CD4-positive, alpha-beta T cell (primary cell): ENCODE data around the gene GALNT1. TPM values are rescaled to one million over a fixed set of nuclear protein-coding genes. Genes with fewer than 3 reads are reported as not detected.

Source experiments
- ATAC-seq: fragments of 200-7000 bp; cut with Tn5 transposase; one replicate; pipeline ENCODE4 v1.10.0; 2022; ENCODE audit warnings: mild to moderate bottlenecking; ENCODE audit not compliant: poor library complexity
- CTCF ChIA-PET: fragments of 350-600 bp; sonication (Branson Sonifier 250); formaldehyde crosslinking; loops from one replicate; lab custom pipeline; 2021; ENCODE audit warnings: antibody characterized with exemption, inconsistent platforms; lab: Charles Lee
- POLR2A ChIA-PET: fragments of 350-600 bp; sonication (Branson Sonifier 250); formaldehyde crosslinking; loops from one replicate; lab custom pipeline; 2021; ENCODE audit warnings: antibody characterized with exemption, inconsistent platforms; lab: Charles Lee
- DNase-seq, 14 experiments: peaks; one replicate each; pipeline ENCODE4 v3.0.0-alpha.2; 2013 to 2020; ENCODE audit warnings: mixed read lengths in 2 of 14
- H3K27ac ChIP-seq, 2 donors: one replicate each; pipeline versions ENCODE4 v1.5.1 to v1.7.0; 2013; ENCODE audit warnings: low read length in 2 of 2, low read depth in 1 of 2, mild to moderate bottlenecking in 1 of 2
- H3K27me3 ChIP-seq, 2 experiments: 1 replicate in 1 of 2; 2 replicates in 1 of 2; pipeline versions ENCODE4 v1.6.1 to v1.7.0; 2013; ENCODE audit warnings: low read length in 2 of 2, control low read depth in 1 of 2, mild to moderate bottlenecking in 1 of 2, moderate library complexity in 1 of 2; ENCODE audit not compliant: insufficient read depth in 2 of 2, control insufficient read depth in 1 of 2
- H3K36me3 ChIP-seq: one replicate; pipeline ENCODE4 v1.6.1; 2013; ENCODE audit warnings: low read length, control low read depth; ENCODE audit not compliant: insufficient read depth
- H3K4me1 ChIP-seq: one replicate; pipeline ENCODE4 v1.6.1; 2013; ENCODE audit warnings: low read length, control low read depth; ENCODE audit not compliant: insufficient read depth
- H3K4me3 ChIP-seq: one replicate; pipeline ENCODE4 v1.5.1; 2013; ENCODE audit warnings: mild to moderate bottlenecking, low read length, moderate library complexity
- H3K9me3 ChIP-seq, 2 experiments: 1 replicate in 1 of 2; 2 replicates in 1 of 2; pipeline versions ENCODE4 v1.6.1 to v1.7.0; 2013; ENCODE audit warnings: low read length in 2 of 2, mild to moderate bottlenecking in 2 of 2, control low read depth in 1 of 2, moderate library complexity in 1 of 2; ENCODE audit not compliant: control insufficient read depth in 1 of 2, insufficient read depth in 1 of 2
- H3K27ac Mint-ChIP-seq: one replicate; pipeline ENCODE4 v1.8.0; 2020; ENCODE audit warnings: mixed read lengths
- H3K27me3 Mint-ChIP-seq: one replicate; pipeline ENCODE4 v1.8.0; 2021; ENCODE audit warnings: mixed read lengths
- H3K36me3 Mint-ChIP-seq: one replicate; pipeline ENCODE4 v1.8.0; 2021; ENCODE audit warnings: low read depth, mixed read lengths
- H3K4me1 Mint-ChIP-seq: one replicate; pipeline ENCODE4 v1.8.0; 2021; ENCODE audit warnings: low read depth, mixed read lengths
- H3K4me3 Mint-ChIP-seq: one replicate; pipeline ENCODE4 v1.8.0; 2020; ENCODE audit warnings: mild to moderate bottlenecking, mixed read lengths
- H3K9me3 Mint-ChIP-seq: one replicate; pipeline ENCODE4 v1.8.0; 2020; ENCODE audit warnings: mixed read lengths
- CTCF ChIP-seq: fragments of 200-600 bp; IDR thresholded peaks from one replicate; pipeline ENCODE4 v1.8.0; 2022; ENCODE audit warnings: antibody characterized with exemption, mild to moderate bottlenecking
- intact Hi-C, 2 experiments: fragments of 100-400 bp; cut with DNase I in 1 of 2; cut with micrococcal nuclease in 1 of 2; formaldehyde crosslinking; loops; one replicate each; pipeline versions ENCODE4 v1.15.1 to v1.9.0; 2023 to 2025; cut with DNase I, micrococcal nuclease
- total RNA-seq, 174 experiments: library from RNA in 2 of 174; stranded (reverse) in 2 of 174; gene quantifications; one replicate each; pipeline ENCODE4 v1.2.3 and lab custom pipeline; 2021 to 2026

GALNT1 gene
- total RNA-seq, 2 experiments from 2014 or later: 16.1 to 17.9 TPM

GRCh38 chr18:35736696-35737095 lies 155.2 kb downstream of the GALNT1 start:
- H3K9me3 ChIP-seq: no peaks in the 10 kb centered on the region
- no peak overlapping the region for H3K27ac ChIP-seq
- ChIA-PET CTCF (no interaction called here), POLR2A (no interaction called here)
- no peaks in the 10 kb centered on the region for H3K27me3 ChIP-seq
- no peak for ATAC-seq
- H3K4me3 ChIP-seq: no peak overlapping the region
- Mint-ChIP-seq H3K9me3 (peaks cover 4% of the 10 kb centered on the region), H3K27ac (no peak overlapping the region), H3K4me1 (no peaks in the 10 kb centered on the region), H3K4me3 (no peak overlapping the region), H3K27me3 (peaks cover 15% of the 10 kb centered on the region), H3K36me3 (no peaks in the 10 kb centered on the region)
- no peaks in the 10 kb centered on the region for H3K4me1 ChIP-seq
- intact Hi-C loops: no loop called here
- TF ChIP-seq CTCF: no peak
- no peak for DNase-seq
- H3K36me3 ChIP-seq: no peaks in the 10 kb centered on the region

- Histone ChIP-seq H3K4me3 (no peak overlapping the region), H3K9me3 (no peaks in the 10 kb centered on the region), H3K27ac (no peak overlapping the region), H3K27me3 (peaks cover 0 to 3% of the 10 kb centered on the region in 2 experiments), H3K4me1 (no peaks in the 10 kb centered on the region), H3K36me3 (no peaks in the 10 kb centered on the region)
- Mint-ChIP-seq H3K9me3 (peaks cover 4% of the 10 kb centered on the region), H3K4me1 (no peaks in the 10 kb centered on the region), H3K27ac (no peak overlapping the region), H3K4me3 (no peak overlapping the region), H3K27me3 (peaks cover 15% of the 10 kb centered on the region), H3K36me3 (no peaks in the 10 kb centered on the region)
- ChIA-PET CTCF (no interaction called here), POLR2A (no interaction called here)
- ATAC-seq: no peak
- intact Hi-C loops: no loop called here
- no peak for TF ChIP-seq CTCF
- no peak for DNase-seq
Measured at GRCh38 chr18:35739778-35740177, 158.2 kb downstream of the GALNT1 start.

- H3K9me3 Mint-ChIP-seq: peaks cover 4% of the 10 kb centered on the region
- Histone ChIP-seq H3K27ac (no peak overlapping the region), H3K9me3 (no peaks in the 10 kb centered on the region), H3K36me3 (no peaks in the 10 kb centered on the region), H3K27me3 (peaks cover 0 to 3% of the 10 kb centered on the region in 2 experiments), H3K4me1 (no peaks in the 10 kb centered on the region), H3K4me3 (no peak overlapping the region)
- CTCF ChIA-PET: interaction anchor here (0.8 kb wide), 1 partner anchor 10 kb away, joined by 3 read pairs; no protein-coding TSS in a partner anchor
- intact Hi-C loops: no loop called here
- no peaks in the 10 kb centered on the region for H3K4me1 Mint-ChIP-seq
- DNase-seq (no peak), ATAC-seq (no peak)
- no peak overlapping the region for H3K4me3 Mint-ChIP-seq
- H3K36me3 Mint-ChIP-seq: no peaks in the 10 kb centered on the region
- H3K27me3 Mint-ChIP-seq: peaks cover 15% of the 10 kb centered on the region
- POLR2A ChIA-PET: no interaction called here
- no peak overlapping the region for H3K27ac Mint-ChIP-seq
- TF ChIP-seq CTCF: no peak
Measured at GRCh38 chr18:35740656-35741055, 159.1 kb downstream of the GALNT1 start.
